ENCODE measurements around the gene STX12. TPM values are rescaled to one million over a fixed set of nuclear protein-coding genes. Genes with fewer than 3 reads are reported as not detected.

STX12 gene
- total RNA-seq, 1 experiment from 2014 or later: 9.9 TPM

DNA sequence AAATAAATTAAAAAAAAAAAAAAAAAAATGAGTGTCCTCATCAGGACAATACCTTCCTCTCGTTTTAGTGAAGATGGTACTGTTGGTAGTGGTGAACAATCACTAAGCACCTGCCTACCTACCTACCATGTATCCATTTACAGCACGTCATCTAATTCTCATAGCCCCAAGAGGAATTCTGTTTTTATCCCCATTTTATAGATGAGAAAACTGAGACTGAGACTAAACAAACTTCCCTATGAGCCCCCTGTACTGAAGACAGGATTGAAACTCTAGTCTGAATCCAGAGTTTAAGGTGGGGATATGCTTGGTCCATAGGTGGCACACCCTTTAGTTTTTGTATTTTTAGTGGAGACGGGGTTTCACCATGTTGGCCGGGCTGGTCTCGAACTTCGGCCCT, 82.1 kb downstream of the STX12 start:
- Histone ChIP-seq H3K79me2 (ENCODE audit: insufficient read depth, low read length) (no peaks in the 10 kb centered on the region), H2BK12ac (ENCODE audit: insufficient read length, low read depth, low read length) (no peak overlapping the region), H4K8ac (replicated peaks; ENCODE audit: insufficient read length, low read depth, low read length) (no peak overlapping the region), H3K9ac (ENCODE audit: extremely low read depth, insufficient read length, low read length) (no peak overlapping the region), H3K14ac (ENCODE audit: insufficient read depth, low read length) (no peak overlapping the region), H3K4ac (ENCODE audit: low read depth, low read length) (no peak overlapping the region), H3K27ac (ENCODE audit: insufficient read length, low read depth, low read length) (no peak overlapping the region), H3K23me2 (ENCODE audit: insufficient read length, low read depth, low read length, poor library complexity, severe bottlenecking) (no peaks in the 10 kb centered on the region), H3K23ac (ENCODE audit: insufficient read length, low read depth, low read length) (no peak overlapping the region), H3T11ph (ENCODE audit: low read length) (no peak overlapping the region), H2AK5ac (ENCODE audit: insufficient read length, low read length) (no peak overlapping the region), H3K4me2 (ENCODE audit: insufficient read depth, insufficient read length, low read length) (no peak overlapping the region), H2BK15ac (ENCODE audit: low read depth, low read length) (no peak overlapping the region), H3K27me3 (ENCODE audit: insufficient read depth, low read length) (no peaks in the 10 kb centered on the region), H2BK120ac (ENCODE audit: low read depth, low read length, poor library complexity, severe bottlenecking) (no peak overlapping the region), H4K91ac (ENCODE audit: insufficient read length, low read depth, low read length) (no peak overlapping the region), H2BK5ac (ENCODE audit: insufficient read length, low read length) (no peak overlapping the region), H4K20me1 (ENCODE audit: control insufficient read depth, insufficient read depth, insufficient read length) (no peaks in the 10 kb centered on the region), H3K4me1 (ENCODE audit: insufficient read depth, low read length) (no peaks in the 10 kb centered on the region), H3K9me3 (ENCODE audit: control insufficient read depth, low read depth, low read length) (peaks cover 8% of the 10 kb centered on the region), H2BK20ac (ENCODE audit: low read depth, low read length, poor library complexity, severe bottlenecking) (no peak overlapping the region), H3K79me1 (ENCODE audit: insufficient read depth, low read depth, low read length, poor library complexity, severe bottlenecking) (no peaks in the 10 kb centered on the region), H2AFZ (ENCODE audit: low read length) (no peak overlapping the region), H3K56ac (ENCODE audit: insufficient read length, low read depth, low read length) (no peak overlapping the region), H4K5ac (ENCODE audit: insufficient read length, low read depth, low read length) (no peak overlapping the region), H3K18ac (ENCODE audit: insufficient read length, low read depth, low read length) (no peak overlapping the region)
- Mint-ChIP-seq H3K4me1 (peaks cover 10 to 13% of the 10 kb centered on the region in 2 experiments; a peak in 2 of 4 replicates), H3K36me3 (ENCODE audit: insufficient read depth in 1 of 3, low read depth in 3 of 3) (peaks cover 19 to 23% (median 20%) of the 10 kb centered on the region in 3 experiments), H3K9me3 (peaks cover 6 to 11% of the 10 kb centered on the region in 2 experiments; a peak in 4 of 5 replicates), H3K4me3 (no peak overlapping the region), H3K27me3 (ENCODE audit: low read depth) (no peaks in the 10 kb centered on the region; the same call in 1 of the 2 replicates), H3K27ac (no peak overlapping the region)
- no CpG with 5 or more reads among the region's 6 CpGs for WGBS (ENCODE audit: extremely low coverage, insufficient read length, low lambda C conversion rate)
- TF ChIP-seq, protein P1, sequence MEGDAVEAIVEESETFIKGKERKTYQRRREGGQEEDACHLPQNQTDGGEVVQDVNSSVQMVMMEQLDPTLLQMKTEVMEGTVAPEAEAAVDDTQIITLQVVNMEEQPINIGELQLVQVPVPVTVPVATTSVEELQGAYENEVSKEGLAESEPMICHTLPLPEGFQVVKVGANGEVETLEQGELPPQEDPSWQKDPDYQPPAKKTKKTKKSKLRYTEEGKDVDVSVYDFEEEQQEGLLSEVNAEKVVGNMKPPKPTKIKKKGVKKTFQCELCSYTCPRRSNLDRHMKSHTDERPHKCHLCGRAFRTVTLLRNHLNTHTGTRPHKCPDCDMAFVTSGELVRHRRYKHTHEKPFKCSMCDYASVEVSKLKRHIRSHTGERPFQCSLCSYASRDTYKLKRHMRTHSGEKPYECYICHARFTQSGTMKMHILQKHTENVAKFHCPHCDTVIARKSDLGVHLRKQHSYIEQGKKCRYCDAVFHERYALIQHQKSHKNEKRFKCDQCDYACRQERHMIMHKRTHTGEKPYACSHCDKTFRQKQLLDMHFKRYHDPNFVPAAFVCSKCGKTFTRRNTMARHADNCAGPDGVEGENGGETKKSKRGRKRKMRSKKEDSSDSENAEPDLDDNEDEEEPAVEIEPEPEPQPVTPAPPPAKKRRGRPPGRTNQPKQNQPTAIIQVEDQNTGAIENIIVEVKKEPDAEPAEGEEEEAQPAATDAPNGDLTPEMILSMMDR (conservative IDR thresholded peaks at IDR 0.05): no peak
- DNase-seq: no peak
